ENCODE data around the gene NLRP3. TPM values are rescaled to one million over a fixed set of nuclear protein-coding genes. Genes with fewer than 3 reads are reported as not detected.
A peak's percentile ranks its signal among the peaks of the same experiment; 100 is the strongest.

Gene NLRP3
- polyA plus RNA-seq, 1 of the 3 experiments (the other 2 are of a cell fraction): 0.87 TPM

DNA sequence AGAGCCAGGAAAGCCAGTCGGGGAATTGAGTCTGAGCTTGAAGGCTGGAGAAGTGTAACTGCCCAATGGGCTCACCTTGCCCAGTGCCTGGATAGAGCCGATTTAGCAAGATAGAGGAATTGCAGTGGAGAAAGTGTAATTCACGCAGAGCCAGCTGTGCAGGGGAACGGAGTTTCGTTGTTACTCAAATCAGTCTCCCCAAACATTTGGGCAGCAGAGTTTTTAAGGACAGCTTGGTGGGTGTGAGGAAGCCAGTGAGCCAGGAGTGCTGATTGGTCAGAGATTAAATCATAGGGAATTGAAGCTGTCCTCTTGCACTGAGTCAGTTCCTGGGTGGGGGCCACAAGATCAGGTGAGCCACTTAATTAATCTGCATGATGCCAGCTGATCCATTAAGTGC is 28.4 kb upstream of the NLRP3 start:
- H3K9ac ChIP-seq: no peak overlapping the region

DNA sequence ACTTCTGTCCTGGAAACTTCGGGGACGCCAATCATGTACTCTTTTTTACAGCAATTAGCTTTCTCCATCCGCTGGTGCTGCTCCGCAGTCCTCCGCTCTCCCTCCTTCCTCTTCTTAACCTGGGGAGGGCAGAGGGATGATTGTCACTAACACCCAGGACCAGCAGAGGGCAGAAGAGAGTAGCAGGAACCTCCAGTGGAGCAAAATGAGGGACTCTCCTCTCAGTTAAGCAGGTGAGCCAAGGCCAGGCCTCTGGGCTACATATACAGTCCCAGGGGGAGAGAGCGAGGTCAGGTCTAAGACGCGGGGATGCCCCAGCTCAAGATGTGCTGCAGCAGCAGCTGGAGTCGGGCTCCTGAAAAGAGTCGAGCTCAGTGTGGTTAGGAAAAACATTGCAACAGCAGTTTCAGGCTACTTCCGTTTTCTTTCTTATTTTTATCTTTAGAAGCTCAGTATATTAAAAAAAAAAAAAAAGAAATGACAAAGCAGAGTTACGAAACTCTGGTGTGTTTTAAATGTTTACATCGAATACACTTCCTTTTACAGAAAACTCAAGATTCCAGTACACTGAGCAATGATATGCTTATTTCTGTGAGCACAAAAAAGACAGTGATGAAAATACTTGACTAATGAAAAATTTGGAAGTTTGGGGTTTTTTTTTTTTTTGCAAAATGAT is 25.7 kb upstream of the NLRP3 start:
- H2AFZ ChIP-seq (ENCODE audit: low read depth): peak overlapping the region; percentile 81
- H3F3A ChIP-seq (replicated peaks; ENCODE audit: insufficient read depth): peaks cover 3% of the 10 kb centered on the region
- H3K9me2 ChIP-seq: no peaks in the 10 kb centered on the region
- no peaks in the 10 kb centered on the region for H3K9me3 ChIP-seq
- H3K4me1 ChIP-seq (ENCODE audit: control insufficient read depth in 1 of 2, insufficient read depth in 2 of 2, low read depth in 1 of 2, low read length in 1 of 2): peaks cover 2 to 16% of the 10 kb centered on the region in 2 experiments; a peak in 2 of 4 replicates
- H3K4me3 ChIP-seq (ENCODE audit: low read depth in 2 of 2, low read length in 1 of 2): no peak overlapping the region; a peak in 1 of 4 replicates
- peak overlapping the region; percentile 51; the same call in 1 of the 2 replicates for H3K4me2 ChIP-seq
- WGBS (ENCODE audit: low lambda C conversion rate): 16% methylated on average over 12 of the region's 13 CpGs
- no peaks in the 10 kb centered on the region for H4K20me1 ChIP-seq (ENCODE audit: insufficient read depth)
- H3K27ac ChIP-seq (ENCODE audit: low read depth in 2 of 2, low read length in 1 of 2): no peak overlapping the region
- ChIA-PET CTCF (interaction anchor here (0.6 to 3.2 kb wide), 25 partner anchors 8 to 188 kb away, joined by 3 to 32 read pairs (median 4); no protein-coding TSS in a partner anchor), POLR2A (interaction anchor here (0.6 kb wide), 1 partner anchor 1016 kb away, joined by 3 read pairs; no protein-coding TSS in a partner anchor)
- H3K9ac ChIP-seq: no peak overlapping the region
- H3K27me3 ChIP-seq (ENCODE audit: insufficient read depth): no peaks in the 10 kb centered on the region
- DNase-seq: peak; percentile 81
- H3K79me2 ChIP-seq (ENCODE audit: insufficient read depth): no peaks in the 10 kb centered on the region
- no peaks in the 10 kb centered on the region for H3K36me3 ChIP-seq (replicated peaks in 1 of 2; ENCODE audit: control insufficient read depth in 1 of 2, insufficient read depth in 2 of 2, low read length in 1 of 2)
- TF ChIP-seq POLR2AphosphoS5 (IDR thresholded peaks at IDR 0.05; ENCODE audit: low read depth, low read length): no peak
- TF ChIP-seq FOXJ3 (CRISPR knock-in tag; IDR thresholded peaks at IDR 0.05): no peak
- peak; percentile 74 for TF ChIP-seq RAD21 (IDR thresholded peaks at IDR 0.05; ENCODE audit: low read length)
- no peak for TF ChIP-seq RFX5 (IDR thresholded peaks at IDR 0.05; ENCODE audit: low read length)
- no peak for TF ChIP-seq NRF1 (IDR thresholded peaks at IDR 0.05; ENCODE audit: low read depth, low read length)
- TF ChIP-seq, protein P1, sequence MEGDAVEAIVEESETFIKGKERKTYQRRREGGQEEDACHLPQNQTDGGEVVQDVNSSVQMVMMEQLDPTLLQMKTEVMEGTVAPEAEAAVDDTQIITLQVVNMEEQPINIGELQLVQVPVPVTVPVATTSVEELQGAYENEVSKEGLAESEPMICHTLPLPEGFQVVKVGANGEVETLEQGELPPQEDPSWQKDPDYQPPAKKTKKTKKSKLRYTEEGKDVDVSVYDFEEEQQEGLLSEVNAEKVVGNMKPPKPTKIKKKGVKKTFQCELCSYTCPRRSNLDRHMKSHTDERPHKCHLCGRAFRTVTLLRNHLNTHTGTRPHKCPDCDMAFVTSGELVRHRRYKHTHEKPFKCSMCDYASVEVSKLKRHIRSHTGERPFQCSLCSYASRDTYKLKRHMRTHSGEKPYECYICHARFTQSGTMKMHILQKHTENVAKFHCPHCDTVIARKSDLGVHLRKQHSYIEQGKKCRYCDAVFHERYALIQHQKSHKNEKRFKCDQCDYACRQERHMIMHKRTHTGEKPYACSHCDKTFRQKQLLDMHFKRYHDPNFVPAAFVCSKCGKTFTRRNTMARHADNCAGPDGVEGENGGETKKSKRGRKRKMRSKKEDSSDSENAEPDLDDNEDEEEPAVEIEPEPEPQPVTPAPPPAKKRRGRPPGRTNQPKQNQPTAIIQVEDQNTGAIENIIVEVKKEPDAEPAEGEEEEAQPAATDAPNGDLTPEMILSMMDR (IDR thresholded peaks at IDR 0.05): peak; percentile 93
- TF ChIP-seq, protein P2, sequence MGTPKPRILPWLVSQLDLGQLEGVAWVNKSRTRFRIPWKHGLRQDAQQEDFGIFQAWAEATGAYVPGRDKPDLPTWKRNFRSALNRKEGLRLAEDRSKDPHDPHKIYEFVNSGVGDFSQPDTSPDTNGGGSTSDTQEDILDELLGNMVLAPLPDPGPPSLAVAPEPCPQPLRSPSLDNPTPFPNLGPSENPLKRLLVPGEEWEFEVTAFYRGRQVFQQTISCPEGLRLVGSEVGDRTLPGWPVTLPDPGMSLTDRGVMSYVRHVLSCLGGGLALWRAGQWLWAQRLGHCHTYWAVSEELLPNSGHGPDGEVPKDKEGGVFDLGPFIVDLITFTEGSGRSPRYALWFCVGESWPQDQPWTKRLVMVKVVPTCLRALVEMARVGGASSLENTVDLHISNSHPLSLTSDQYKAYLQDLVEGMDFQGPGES (IDR thresholded peaks at IDR 0.05; ENCODE audit: low read depth, low read length): no peak
- TF ChIP-seq, protein P3, sequence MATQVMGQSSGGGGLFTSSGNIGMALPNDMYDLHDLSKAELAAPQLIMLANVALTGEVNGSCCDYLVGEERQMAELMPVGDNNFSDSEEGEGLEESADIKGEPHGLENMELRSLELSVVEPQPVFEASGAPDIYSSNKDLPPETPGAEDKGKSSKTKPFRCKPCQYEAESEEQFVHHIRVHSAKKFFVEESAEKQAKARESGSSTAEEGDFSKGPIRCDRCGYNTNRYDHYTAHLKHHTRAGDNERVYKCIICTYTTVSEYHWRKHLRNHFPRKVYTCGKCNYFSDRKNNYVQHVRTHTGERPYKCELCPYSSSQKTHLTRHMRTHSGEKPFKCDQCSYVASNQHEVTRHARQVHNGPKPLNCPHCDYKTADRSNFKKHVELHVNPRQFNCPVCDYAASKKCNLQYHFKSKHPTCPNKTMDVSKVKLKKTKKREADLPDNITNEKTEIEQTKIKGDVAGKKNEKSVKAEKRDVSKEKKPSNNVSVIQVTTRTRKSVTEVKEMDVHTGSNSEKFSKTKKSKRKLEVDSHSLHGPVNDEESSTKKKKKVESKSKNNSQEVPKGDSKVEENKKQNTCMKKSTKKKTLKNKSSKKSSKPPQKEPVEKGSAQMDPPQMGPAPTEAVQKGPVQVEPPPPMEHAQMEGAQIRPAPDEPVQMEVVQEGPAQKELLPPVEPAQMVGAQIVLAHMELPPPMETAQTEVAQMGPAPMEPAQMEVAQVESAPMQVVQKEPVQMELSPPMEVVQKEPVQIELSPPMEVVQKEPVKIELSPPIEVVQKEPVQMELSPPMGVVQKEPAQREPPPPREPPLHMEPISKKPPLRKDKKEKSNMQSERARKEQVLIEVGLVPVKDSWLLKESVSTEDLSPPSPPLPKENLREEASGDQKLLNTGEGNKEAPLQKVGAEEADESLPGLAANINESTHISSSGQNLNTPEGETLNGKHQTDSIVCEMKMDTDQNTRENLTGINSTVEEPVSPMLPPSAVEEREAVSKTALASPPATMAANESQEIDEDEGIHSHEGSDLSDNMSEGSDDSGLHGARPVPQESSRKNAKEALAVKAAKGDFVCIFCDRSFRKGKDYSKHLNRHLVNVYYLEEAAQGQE (IDR thresholded peaks at IDR 0.05; ENCODE audit: low read depth, low read length): no peak
- no peak for TF ChIP-seq RCOR1 (IDR thresholded peaks at IDR 0.05; ENCODE audit: low read length)

More for the DNA sequence above, 28.4 kb upstream of the NLRP3 start:
- ChIA-PET CTCF (interaction anchor here (1.4 to 1.7 kb wide), 2 partner anchors 12 to 15 kb away, joined by 3 to 9 read pairs; no protein-coding TSS in a partner anchor), POLR2A (interaction anchor here (1.3 kb wide), 1 partner anchor 9 kb away, joined by 3 read pairs; no protein-coding TSS in a partner anchor)
- Histone ChIP-seq H3F3A (replicated peaks; ENCODE audit: insufficient read depth) (peaks cover 3% of the 10 kb centered on the region), H3K4me3 (ENCODE audit: low read depth in 2 of 2, low read length in 1 of 2) (no peak overlapping the region), H3K27me3 (ENCODE audit: insufficient read depth) (no peaks in the 10 kb centered on the region), H3K4me1 (ENCODE audit: control insufficient read depth in 1 of 2, insufficient read depth in 2 of 2, low read depth in 1 of 2, low read length in 1 of 2) (peaks cover 2 to 16% of the 10 kb centered on the region in 2 experiments; a peak in 2 of 4 replicates), H3K9me3 (no peaks in the 10 kb centered on the region), H3K79me2 (ENCODE audit: insufficient read depth) (no peaks in the 10 kb centered on the region), H2AFZ (ENCODE audit: low read depth) (0 out of 2 replicates have a peak overlapping the region, but pooled peaks have one; percentile 19), H3K9me2 (no peaks in the 10 kb centered on the region), H3K4me2 (no peak overlapping the region), H3K27ac (ENCODE audit: low read depth in 2 of 2, low read length in 1 of 2) (no peak overlapping the region), H3K36me3 (replicated peaks in 1 of 2; ENCODE audit: control insufficient read depth in 1 of 2, insufficient read depth in 2 of 2, low read length in 1 of 2) (no peaks in the 10 kb centered on the region), H4K20me1 (ENCODE audit: insufficient read depth) (no peaks in the 10 kb centered on the region)
- DNase-seq: no peak
- TF ChIP-seq FOXM1 (IDR thresholded peaks at IDR 0.05; ENCODE audit: low read depth) (no peak), NFIC (IDR thresholded peaks at IDR 0.05; ENCODE audit: borderline replicate concordance) (no peak), FOXJ3 (CRISPR knock-in tag; IDR thresholded peaks at IDR 0.05) (no peak), TAF1 (IDR thresholded peaks at IDR 0.05; ENCODE audit: borderline replicate concordance, low read depth, low read length) (no peak), TCF12 (IDR thresholded peaks at IDR 0.05) (0 out of 2 replicates have a peak, but pooled peaks have one; percentile 6), CHD2 (IDR thresholded peaks at IDR 0.05; ENCODE audit: low read length, partially characterized antibody) (no peak)
- TF ChIP-seq, protein P3 (IDR thresholded peaks at IDR 0.05; ENCODE audit: low read depth, low read length): no peak
- WGBS (ENCODE audit: low lambda C conversion rate): 27% methylated on average over 5 of the region's 5 CpGs

All from SK-N-SH (cell line).